Ishikawa (cell line): Measurements from ENCODE around the gene SDE2.

Source experiments
- EP300 ChIP-seq: IDR thresholded peaks from 2 replicates; pipeline ENCODE4 v1.6.1; 2012; ENCODE audit warnings: borderline replicate concordance
- NFIC ChIP-seq: IDR thresholded peaks from 2 replicates; pipeline ENCODE4 v1.6.1; 2012
- TAF1 ChIP-seq: IDR thresholded peaks from 2 replicates; pipeline ENCODE4 v1.6.1; 2012; ENCODE audit warnings: low read depth, mild to moderate bottlenecking
- YY1 ChIP-seq: IDR thresholded peaks from 2 replicates; pipeline ENCODE4 v1.6.1; 2012; ENCODE audit warnings: low read depth
- TF ChIP-seq, protein P1 (sequence below): IDR thresholded peaks from 2 replicates; pipeline ENCODE4 v1.6.1; 2012
- TF ChIP-seq, protein P2 (sequence below): IDR thresholded peaks from 2 replicates; pipeline ENCODE4 v1.6.1; 2012; ENCODE audit warnings: low read depth, mild to moderate bottlenecking

DNA sequence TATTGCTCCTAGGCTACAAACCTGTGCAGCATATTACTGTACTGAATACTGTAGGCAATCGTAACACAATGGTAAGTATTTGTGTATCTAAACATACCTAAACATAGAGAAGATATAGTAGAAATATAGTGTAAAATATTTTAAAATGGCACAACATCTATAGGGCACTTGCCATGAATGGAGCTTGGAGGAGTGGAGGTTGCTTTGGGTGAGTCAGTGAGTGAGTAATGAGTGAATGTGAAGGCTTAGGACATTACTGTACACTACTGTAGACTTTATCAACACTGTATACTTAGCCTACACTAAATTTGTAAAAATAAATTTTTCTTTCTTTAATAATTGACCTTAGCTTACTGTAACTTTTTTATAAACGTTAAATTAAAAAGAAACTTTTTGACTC lies 66.1 kb downstream of the SDE2 start:
- no peak for TF ChIP-seq NFIC
- TF ChIP-seq YY1 = no peak
- TF ChIP-seq TAF1 = no peak
- no peak for TF ChIP-seq EP300
- TF ChIP-seq, protein P1, sequence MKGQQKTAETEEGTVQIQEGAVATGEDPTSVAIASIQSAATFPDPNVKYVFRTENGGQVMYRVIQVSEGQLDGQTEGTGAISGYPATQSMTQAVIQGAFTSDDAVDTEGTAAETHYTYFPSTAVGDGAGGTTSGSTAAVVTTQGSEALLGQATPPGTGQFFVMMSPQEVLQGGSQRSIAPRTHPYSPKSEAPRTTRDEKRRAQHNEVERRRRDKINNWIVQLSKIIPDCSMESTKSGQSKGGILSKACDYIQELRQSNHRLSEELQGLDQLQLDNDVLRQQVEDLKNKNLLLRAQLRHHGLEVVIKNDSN = no peak
- TF ChIP-seq, protein P2, sequence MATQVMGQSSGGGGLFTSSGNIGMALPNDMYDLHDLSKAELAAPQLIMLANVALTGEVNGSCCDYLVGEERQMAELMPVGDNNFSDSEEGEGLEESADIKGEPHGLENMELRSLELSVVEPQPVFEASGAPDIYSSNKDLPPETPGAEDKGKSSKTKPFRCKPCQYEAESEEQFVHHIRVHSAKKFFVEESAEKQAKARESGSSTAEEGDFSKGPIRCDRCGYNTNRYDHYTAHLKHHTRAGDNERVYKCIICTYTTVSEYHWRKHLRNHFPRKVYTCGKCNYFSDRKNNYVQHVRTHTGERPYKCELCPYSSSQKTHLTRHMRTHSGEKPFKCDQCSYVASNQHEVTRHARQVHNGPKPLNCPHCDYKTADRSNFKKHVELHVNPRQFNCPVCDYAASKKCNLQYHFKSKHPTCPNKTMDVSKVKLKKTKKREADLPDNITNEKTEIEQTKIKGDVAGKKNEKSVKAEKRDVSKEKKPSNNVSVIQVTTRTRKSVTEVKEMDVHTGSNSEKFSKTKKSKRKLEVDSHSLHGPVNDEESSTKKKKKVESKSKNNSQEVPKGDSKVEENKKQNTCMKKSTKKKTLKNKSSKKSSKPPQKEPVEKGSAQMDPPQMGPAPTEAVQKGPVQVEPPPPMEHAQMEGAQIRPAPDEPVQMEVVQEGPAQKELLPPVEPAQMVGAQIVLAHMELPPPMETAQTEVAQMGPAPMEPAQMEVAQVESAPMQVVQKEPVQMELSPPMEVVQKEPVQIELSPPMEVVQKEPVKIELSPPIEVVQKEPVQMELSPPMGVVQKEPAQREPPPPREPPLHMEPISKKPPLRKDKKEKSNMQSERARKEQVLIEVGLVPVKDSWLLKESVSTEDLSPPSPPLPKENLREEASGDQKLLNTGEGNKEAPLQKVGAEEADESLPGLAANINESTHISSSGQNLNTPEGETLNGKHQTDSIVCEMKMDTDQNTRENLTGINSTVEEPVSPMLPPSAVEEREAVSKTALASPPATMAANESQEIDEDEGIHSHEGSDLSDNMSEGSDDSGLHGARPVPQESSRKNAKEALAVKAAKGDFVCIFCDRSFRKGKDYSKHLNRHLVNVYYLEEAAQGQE = no peak
